T-helper 1 cell (primary cell): Measurements from ENCODE around the gene ENTHD1.

ENCODE experiments used
- DNase-seq, 5 donors: peaks; one replicate each; pipeline ENCODE4 v3.0.0-alpha.2; 2012 to 2020

The ENTHD1 gene

DNA sequence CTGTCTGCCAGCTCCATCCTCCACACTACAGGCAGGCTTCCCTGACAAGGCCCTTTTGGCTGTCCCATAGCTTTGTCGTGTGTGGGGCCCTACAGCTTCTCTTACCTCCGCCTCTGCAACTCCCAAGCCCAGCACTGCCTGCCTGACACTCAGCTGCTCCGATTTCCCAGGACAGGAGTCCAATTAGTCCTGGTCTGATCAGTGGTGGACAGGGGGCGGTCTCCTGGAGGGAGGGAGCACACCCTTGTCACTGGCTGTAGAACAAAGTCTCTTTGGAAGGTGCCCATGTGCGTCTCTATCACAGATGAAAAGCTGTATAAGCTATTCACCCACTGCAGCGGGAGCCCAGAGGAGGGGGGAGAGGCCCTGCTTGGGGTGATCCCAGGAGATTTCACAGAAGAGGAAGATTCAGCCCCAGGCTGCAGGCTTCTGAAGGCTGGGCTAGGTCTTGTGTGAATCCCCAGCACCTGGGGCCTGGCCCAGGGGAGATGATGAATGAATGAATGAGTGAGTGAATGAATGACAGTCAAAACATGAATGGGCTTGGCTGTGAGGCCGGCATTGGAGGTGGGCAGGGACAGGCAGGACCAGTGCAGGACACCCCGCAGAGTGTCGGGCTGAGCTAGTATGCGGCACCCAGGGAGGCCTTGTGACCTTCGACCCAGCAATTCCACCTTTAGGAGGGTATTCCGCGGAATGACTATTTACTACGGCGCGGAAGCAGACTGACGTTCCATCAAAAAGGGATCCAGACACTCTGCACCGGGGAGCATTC lies 180.6 kb downstream of the ENTHD1 start:
- no peak for DNase-seq

GRCh38 chr22:39712081-39712480 lies 181.5 kb downstream of the ENTHD1 start:
- no peak for DNase-seq

GRCh38 chr22:39710380-39711150 lies 183.0 kb downstream of the ENTHD1 start:
- no peak for DNase-seq

DNA sequence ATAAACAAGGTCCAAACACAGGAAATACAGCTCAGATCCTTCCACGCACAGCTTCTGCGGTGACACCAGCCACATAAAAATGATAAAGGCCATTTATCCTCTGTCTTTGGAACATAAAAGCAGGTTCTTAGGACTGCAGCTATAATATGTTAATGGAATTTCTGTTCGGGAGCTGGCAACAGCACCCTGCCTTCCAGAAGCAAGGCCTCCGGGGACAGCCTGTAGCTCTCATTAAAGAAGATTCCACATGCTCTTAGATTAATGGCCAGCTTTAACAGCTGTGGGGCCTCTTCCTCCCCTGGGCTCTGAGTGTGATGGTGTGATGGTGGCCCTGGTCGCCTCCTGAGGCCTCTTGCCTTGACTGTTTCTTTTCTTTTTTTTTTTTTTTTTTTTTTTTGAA lies 185.7 kb downstream of the ENTHD1 start:
- no peak for DNase-seq

GRCh38 chr22:39707351-39707750 lies 186.2 kb downstream of the ENTHD1 start:
- DNase-seq: no peak

DNA sequence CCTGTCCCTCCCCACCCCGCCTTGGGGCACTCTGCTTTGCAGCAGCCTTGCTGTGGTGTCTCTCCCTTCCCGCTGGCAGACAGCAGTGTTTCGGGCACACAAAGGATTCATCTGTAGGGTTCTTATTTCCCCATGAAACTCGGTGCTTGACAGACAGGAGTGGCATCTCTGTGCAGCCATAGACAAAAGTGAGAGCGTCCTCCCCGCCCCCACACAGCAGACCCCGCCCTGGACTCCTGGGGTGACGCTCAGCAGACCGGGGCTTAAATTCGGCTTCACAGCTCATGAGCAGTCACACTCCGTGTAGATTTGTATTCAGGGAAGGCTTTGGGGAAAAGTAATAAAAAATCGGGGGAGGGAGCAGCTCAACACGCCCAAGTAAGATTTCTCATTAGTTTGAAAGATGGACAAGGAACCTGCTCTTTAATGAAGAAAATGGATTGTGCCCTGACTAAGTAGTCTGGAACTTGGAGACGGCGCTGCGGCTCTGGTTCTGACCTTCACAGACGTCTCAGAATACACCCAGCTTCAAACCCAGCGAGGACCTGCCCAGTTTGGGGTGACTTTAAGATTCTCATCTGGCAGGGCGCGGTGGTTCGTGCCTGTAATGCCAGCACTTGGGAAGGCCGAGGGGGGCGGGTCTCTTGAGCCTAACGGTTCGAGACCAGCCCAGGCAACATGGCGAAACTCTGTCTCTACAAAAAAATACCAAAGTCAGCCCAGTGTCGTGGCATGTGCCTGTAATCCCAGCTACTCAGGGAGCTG lies 187.0 kb downstream of the ENTHD1 start:
- DNase-seq: no peak

GRCh38 chr22:39705386-39705785 lies 188.2 kb downstream of the ENTHD1 start:
- DNase-seq: no peak

DNA sequence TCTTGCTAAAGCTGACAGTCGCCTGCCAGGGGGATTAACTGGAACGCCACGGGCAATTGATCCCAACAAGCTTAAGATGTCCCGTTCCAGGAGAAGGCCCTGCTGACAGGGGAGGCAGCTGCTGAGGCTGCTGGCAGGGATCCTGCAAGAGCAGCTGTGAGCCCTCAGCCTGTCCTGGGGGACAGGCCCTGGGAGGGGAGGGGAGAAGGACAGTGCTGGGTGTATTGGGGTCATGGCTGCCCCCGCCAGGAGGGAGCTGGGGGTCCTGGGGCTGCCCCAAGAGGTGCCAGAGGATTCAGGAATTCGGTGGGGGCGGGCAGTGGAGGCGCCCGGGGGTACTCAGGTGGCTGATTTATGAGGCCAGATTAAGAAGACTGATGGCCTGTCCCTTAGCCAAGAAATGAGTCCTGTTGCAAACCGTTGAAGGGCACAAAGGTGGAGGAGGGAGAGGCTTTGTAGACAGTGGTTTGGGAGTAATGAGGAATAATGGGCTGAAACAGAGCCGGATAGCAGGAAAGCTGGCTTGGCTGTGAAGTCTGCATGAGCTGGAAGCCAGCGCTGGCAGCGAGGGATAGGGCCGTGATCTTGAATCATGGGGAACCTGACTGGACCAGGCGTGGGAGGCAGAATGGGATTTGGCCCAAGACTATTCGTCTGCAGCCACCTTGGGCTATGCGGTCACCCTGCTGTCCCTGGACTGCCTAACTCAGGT lies 189.5 kb downstream of the ENTHD1 start:
- DNase-seq: no peak

DNA sequence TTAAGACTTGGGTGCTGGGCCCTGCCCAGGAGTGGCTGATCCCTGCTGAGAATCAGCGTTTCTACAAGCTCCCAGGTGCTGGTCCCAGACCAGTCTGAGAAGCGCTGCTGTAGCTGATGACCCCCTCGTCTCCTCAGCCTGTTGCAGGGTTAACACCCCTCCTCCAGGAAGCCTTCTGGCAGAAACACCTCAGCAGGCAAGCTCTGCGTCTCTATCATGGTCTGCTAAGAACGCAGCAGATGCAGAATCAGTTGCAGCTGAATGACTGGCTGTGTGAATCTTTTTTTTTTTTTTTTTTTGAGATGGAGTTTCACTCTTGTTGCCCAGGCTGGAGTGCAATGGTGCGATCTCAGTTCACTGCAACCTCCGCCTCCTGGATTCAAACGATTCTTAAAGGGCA lies 190.5 kb downstream of the ENTHD1 start:
- DNase-seq: no peak

- DNase-seq: no peak
Observed at GRCh38 chr22:39700565-39700964, 193.0 kb downstream of the ENTHD1 start.

- DNase-seq: no peak
Observed at GRCh38 chr22:39699631-39700360, 193.8 kb downstream of the ENTHD1 start.

DNA sequence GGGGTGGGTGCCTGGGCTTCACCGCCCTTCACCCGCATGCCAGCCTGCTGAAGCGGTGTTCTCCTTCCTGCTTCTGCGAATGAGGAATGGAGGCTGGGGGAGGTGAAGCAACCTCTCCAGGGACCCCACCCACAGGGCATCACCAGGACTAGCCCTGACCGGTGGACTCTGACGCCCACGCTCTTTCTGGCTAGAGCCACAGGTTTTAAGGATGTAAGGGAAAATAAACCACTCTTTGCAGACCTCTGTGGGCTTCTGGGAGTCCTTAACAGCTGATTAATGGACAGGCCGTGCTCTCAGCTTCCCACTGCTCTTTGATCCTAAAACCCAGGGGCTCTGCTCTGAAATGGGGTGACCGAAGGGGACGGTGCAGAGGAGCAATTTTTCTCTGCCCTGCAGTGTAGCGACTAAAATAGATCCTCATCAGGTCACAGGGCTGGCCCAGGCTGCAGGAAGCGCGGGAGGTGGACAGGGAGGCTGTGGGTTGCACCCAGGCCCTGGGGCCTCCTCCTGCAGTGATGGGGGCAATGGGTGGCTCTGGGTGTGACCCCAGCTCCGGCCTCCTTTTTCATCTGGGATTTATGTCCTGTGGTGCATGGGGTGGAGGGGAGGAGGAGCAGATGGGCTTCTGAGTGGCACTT lies 195.7 kb downstream of the ENTHD1 start:
- no peak for DNase-seq

GRCh38 chr22:39693943-39694500 lies 199.5 kb downstream of the ENTHD1 start:
- no peak for DNase-seq
